Tibial nerve (tissue), 4 donors: ENCODE measurements around the gene RPL38. TPM values are rescaled to one million over a fixed set of nuclear protein-coding genes. Genes with fewer than 3 reads are reported as not detected.

Experiments used
- DNase-seq, 2 donors: peaks; one replicate each; pipeline ENCODE4 v3.0.0-alpha.2; 2019; ENCODE audit warnings: low spot score in 2 of 2
- H3K27ac ChIP-seq, 4 donors: fragments of 200-600 bp; sonication (generic) in 3 of 4; one replicate each; pipeline ENCODE4 v1.5.1; 2017 to 2019; ENCODE audit warnings: mild to moderate bottlenecking in 1 of 4
- H3K27me3 ChIP-seq, 2 donors: fragments of 200-600 bp; sonication (generic) in 1 of 2; one replicate each; pipeline versions ENCODE4 v1.5.1 to v1.6.0; 2017 to 2019
- H3K36me3 ChIP-seq, 3 donors: fragments of 200-600 bp; sonication (generic); one replicate each; pipeline ENCODE4 v1.5.1; 2018 to 2019
- H3K4me1 ChIP-seq, 4 donors: fragments of 200-600 bp; sonication (generic) in 3 of 4; one replicate each; pipeline ENCODE4 v1.5.1; 2017 to 2019
- H3K4me3 ChIP-seq, 4 donors: fragments of 200-600 bp; sonication (generic) in 3 of 4; one replicate each; pipeline ENCODE4 v1.5.1; 2017 to 2019; ENCODE audit warnings: mild to moderate bottlenecking in 1 of 4, moderate library complexity in 1 of 4
- H3K9me3 ChIP-seq, 4 donors: fragments of 200-600 bp; sonication (generic) in 3 of 4; one replicate each; pipeline ENCODE4 v1.5.1; 2017 to 2019
- CTCF ChIP-seq, 5 experiments: fragments of 200-600 bp in 3 of 5; fragments of 450-650 bp in 2 of 5; sonication (generic) in 3 of 5; IDR thresholded peaks; one replicate each; pipeline ENCODE4 v1.5.1; 2016 to 2019; ENCODE audit warnings: antibody characterized with exemption in 5 of 5, mild to moderate bottlenecking in 3 of 5, moderate library complexity in 2 of 5
- EP300 ChIP-seq, 2 donors: sonication (generic); formaldehyde crosslinking; IDR thresholded peaks; one replicate each; pipeline ENCODE4 v1.6.1; 2017; ENCODE audit warnings: antibody characterized with exemption in 2 of 2, mild to moderate bottlenecking in 1 of 2
- POLR2A ChIP-seq, 2 donors: fragments of 450-650 bp; IDR thresholded peaks; one replicate each; pipeline ENCODE4 v1.6.1; 2017; ENCODE audit warnings: antibody characterized with exemption in 2 of 2, mild to moderate bottlenecking in 2 of 2, moderate library complexity in 2 of 2
- WGBS, 2 donors: methylation state at CpG; one replicate each; pipeline ENCODE4 v1.1.5; 2018; 5-methylcytosine and 5-hydroxymethylcytosine counted together
- total RNA-seq, 4 donors: library from RNA; depleted of rRNA; stranded (reverse); fragments of >200 nt; gene quantifications; one replicate each; pipeline ENCODE4 v1.1.0, GENCODE V29; 2016

Gene RPL38
- total RNA-seq, 4 donors from 2014 or later = 284 to 366 (median 363) TPM

GRCh38 chr17:74163836-74164235 is 39.6 kb upstream of the RPL38 start:
- H3K9me3 ChIP-seq = peaks cover 0 to 10% (median 0%) of the 10 kb centered on the region in 4 donors
- DNase-seq = no peak
- H3K27me3 ChIP-seq = peaks cover 0 to 6% of the 10 kb centered on the region in 2 donors
- TF ChIP-seq CTCF (IDR thresholded peaks at IDR 0.05) = no peak
- TF ChIP-seq EP300 (IDR thresholded peaks at IDR 0.05) = no peak
- no peak for TF ChIP-seq POLR2A (IDR thresholded peaks at IDR 0.05)
- H3K36me3 ChIP-seq = no peaks in the 10 kb centered on the region
- 81 to 85% methylated on average over 7 of the region's 7 CpGs for WGBS, 2 donors
- no peaks in the 10 kb centered on the region for H3K4me1 ChIP-seq
- H3K4me3 ChIP-seq = no peak overlapping the region
- no peak overlapping the region for H3K27ac ChIP-seq

- Histone ChIP-seq H3K27ac (no peak overlapping the region), H3K4me3 (no peak overlapping the region), H3K9me3 (peaks cover 0 to 10% (median 0%) of the 10 kb centered on the region in 4 donors), H3K27me3 (peaks cover 0 to 6% of the 10 kb centered on the region in 2 donors), H3K36me3 (no peaks in the 10 kb centered on the region), H3K4me1 (no peaks in the 10 kb centered on the region)
- 79 to 86% methylated on average over 9 of the region's 9 CpGs for WGBS, 2 donors
- no peak for TF ChIP-seq CTCF (IDR thresholded peaks at IDR 0.05)
- TF ChIP-seq POLR2A (IDR thresholded peaks at IDR 0.05) = no peak
- no peak for DNase-seq
These were observed 38.9 kb upstream of the RPL38 start for GRCh38 chr17:74164446-74165045.

- H3K4me1 ChIP-seq = no peaks in the 10 kb centered on the region
- TF ChIP-seq CTCF (IDR thresholded peaks at IDR 0.05) (no peak), EP300 (IDR thresholded peaks at IDR 0.05) (no peak), POLR2A (IDR thresholded peaks at IDR 0.05) (no peak)
- H3K36me3 ChIP-seq = no peaks in the 10 kb centered on the region
- H3K4me3 ChIP-seq = no peak overlapping the region
- no peak overlapping the region for H3K27ac ChIP-seq
- DNase-seq = no peak
- peaks cover 0 to 6% of the 10 kb centered on the region in 2 donors for H3K27me3 ChIP-seq
- peaks cover 0 to 10% (median 0%) of the 10 kb centered on the region in 4 donors for H3K9me3 ChIP-seq
- 79 to 81% methylated on average over 8 of the region's 8 CpGs for WGBS, 2 donors
These were observed 37.6 kb upstream of the RPL38 start for GRCh38 chr17:74165797-74166365.

- Histone ChIP-seq H3K36me3 (no peaks in the 10 kb centered on the region), H3K27me3 (peaks cover 0 to 13% of the 10 kb centered on the region in 2 donors), H3K4me3 (no peak overlapping the region), H3K9me3 (peaks cover 0 to 10% (median 0%) of the 10 kb centered on the region in 4 donors), H3K27ac (no peak overlapping the region), H3K4me1 (no peaks in the 10 kb centered on the region)
- WGBS, 2 donors = 64 to 87% methylated on average over 1 of the region's 1 CpG
- no peak for DNase-seq
- TF ChIP-seq EP300 (IDR thresholded peaks at IDR 0.05) (no peak), CTCF (IDR thresholded peaks at IDR 0.05) (no peak), POLR2A (IDR thresholded peaks at IDR 0.05) (no peak)
These were observed 32.6 kb upstream of the RPL38 start for GRCh38 chr17:74170924-74171323.

GRCh38 chr17:74172700-74173099 is 30.8 kb upstream of the RPL38 start:
- Histone ChIP-seq H3K27me3 (peaks cover 0 to 23% of the 10 kb centered on the region in 2 donors), H3K4me3 (no peak overlapping the region), H3K9me3 (no peaks in the 10 kb centered on the region), H3K4me1 (no peaks in the 10 kb centered on the region), H3K36me3 (no peaks in the 10 kb centered on the region), H3K27ac (no peak overlapping the region)
- no peak for DNase-seq
- TF ChIP-seq POLR2A (IDR thresholded peaks at IDR 0.05) (no peak), CTCF (IDR thresholded peaks at IDR 0.05) (no peak), EP300 (IDR thresholded peaks at IDR 0.05) (no peak)
- WGBS, 2 donors = 58 to 68% methylated on average over 3 of the region's 3 CpGs
